ENCODE data around the gene AATK.

DNA sequence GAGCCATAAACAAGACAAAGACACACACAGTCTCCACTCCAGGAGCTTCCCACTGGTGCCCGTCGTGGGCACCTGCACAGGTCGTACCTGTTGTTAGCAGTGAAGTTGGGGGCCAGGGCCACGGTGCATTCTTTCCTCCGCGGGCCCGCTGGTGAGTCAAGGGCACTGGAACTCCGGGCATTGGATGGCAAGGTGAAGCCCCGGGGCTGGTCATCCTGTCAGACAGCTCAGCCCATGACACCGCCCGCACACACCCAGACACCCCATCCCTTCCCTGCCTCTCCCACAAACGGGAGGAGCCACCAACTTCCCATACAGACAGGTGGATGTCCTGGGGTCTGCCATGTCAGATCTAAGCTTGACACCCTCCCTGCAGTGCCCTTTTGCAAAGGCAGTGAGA lies 40.6 kb upstream of the AATK start:
- TF ChIP-seq, protein P1, sequence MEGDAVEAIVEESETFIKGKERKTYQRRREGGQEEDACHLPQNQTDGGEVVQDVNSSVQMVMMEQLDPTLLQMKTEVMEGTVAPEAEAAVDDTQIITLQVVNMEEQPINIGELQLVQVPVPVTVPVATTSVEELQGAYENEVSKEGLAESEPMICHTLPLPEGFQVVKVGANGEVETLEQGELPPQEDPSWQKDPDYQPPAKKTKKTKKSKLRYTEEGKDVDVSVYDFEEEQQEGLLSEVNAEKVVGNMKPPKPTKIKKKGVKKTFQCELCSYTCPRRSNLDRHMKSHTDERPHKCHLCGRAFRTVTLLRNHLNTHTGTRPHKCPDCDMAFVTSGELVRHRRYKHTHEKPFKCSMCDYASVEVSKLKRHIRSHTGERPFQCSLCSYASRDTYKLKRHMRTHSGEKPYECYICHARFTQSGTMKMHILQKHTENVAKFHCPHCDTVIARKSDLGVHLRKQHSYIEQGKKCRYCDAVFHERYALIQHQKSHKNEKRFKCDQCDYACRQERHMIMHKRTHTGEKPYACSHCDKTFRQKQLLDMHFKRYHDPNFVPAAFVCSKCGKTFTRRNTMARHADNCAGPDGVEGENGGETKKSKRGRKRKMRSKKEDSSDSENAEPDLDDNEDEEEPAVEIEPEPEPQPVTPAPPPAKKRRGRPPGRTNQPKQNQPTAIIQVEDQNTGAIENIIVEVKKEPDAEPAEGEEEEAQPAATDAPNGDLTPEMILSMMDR (conservative IDR thresholded peaks at IDR 0.05; ENCODE audit: low read depth, low read length): no peak
- TF ChIP-seq EZH2phosphoT487 (IDR thresholded peaks at IDR 0.05; ENCODE audit: borderline replicate concordance, low read length): no peak
- TF ChIP-seq EZH2 (IDR thresholded peaks at IDR 0.05; ENCODE audit: low read length, unreplicated experiment): no peak
